ENCODE results near the gene NR2F1-AS1. TPM values are rescaled to one million over a fixed set of nuclear protein-coding genes. Genes with fewer than 3 reads are reported as not detected.

The NR2F1-AS1 gene
- total RNA-seq, 1 donor from 2014 or later = 13.6 TPM

DNA sequence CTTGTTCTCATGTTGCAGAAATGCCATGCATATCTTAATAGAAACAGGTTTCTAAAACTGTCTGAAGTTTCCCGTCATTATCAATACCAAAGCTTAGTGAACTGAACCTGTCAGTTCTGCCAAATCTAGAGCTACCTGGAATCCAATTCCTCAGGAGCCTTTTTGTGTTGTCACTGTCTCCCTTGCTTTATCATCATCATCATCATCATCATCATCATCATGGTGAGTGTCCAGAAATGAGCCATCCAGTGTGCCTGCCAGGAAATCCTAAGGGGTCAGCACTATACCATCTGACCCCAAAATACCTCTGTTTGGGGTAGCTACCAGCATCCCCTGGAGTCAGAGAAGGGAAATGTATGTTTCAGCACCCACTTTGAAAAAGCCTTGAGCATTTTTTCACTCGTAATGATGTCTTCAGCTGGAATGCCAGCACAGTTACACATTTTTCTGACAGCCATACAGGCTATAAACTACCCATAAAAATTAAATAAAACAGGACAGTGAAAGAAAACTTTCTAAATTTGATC is 150.3 kb downstream of the NR2F1-AS1 start:
- TF ChIP-seq, protein P1, sequence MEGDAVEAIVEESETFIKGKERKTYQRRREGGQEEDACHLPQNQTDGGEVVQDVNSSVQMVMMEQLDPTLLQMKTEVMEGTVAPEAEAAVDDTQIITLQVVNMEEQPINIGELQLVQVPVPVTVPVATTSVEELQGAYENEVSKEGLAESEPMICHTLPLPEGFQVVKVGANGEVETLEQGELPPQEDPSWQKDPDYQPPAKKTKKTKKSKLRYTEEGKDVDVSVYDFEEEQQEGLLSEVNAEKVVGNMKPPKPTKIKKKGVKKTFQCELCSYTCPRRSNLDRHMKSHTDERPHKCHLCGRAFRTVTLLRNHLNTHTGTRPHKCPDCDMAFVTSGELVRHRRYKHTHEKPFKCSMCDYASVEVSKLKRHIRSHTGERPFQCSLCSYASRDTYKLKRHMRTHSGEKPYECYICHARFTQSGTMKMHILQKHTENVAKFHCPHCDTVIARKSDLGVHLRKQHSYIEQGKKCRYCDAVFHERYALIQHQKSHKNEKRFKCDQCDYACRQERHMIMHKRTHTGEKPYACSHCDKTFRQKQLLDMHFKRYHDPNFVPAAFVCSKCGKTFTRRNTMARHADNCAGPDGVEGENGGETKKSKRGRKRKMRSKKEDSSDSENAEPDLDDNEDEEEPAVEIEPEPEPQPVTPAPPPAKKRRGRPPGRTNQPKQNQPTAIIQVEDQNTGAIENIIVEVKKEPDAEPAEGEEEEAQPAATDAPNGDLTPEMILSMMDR (IDR thresholded peaks at IDR 0.05; ENCODE audit: unreplicated experiment) = no peak
- peaks cover 23% of the 10 kb centered on the region for H3K27me3 Mint-ChIP-seq (ENCODE audit: low read depth)
- H3K4me3 Mint-ChIP-seq = no peak overlapping the region
- no peaks in the 10 kb centered on the region for H3K9me3 Mint-ChIP-seq
- peaks cover 33% of the 10 kb centered on the region for H3K4me1 Mint-ChIP-seq
- no peak for DNase-seq (ENCODE audit: low spot score in 2 of 2, unreplicated experiment in 2 of 2)
- no peak overlapping the region for H3K27ac Mint-ChIP-seq
- H3K36me3 Mint-ChIP-seq = no peaks in the 10 kb centered on the region

DNA sequence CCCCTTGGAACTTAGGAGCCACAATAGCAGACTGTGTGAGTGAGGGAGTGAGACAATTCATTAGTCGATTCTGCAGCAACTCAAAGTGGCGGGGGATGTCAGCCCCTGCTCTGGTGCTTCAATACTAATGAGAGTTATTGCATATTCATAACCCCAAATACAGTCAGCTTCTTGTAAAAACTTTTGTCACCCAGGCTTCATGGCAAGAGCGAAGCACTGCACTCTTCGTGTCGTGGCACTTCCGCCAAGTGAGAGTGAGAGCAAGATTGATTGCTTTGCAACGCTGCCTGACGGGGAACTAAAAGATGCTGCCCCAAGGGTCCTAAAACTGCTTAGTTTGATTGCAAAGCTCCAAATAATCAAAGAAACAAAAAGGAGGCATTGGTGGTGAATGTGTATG is 150.9 kb downstream of the NR2F1-AS1 start:
- Mint-ChIP-seq H3K36me3 (no peaks in the 10 kb centered on the region), H3K4me3 (no peak overlapping the region), H3K4me1 (peaks cover 33% of the 10 kb centered on the region), H3K27ac (no peak overlapping the region), H3K9me3 (no peaks in the 10 kb centered on the region), H3K27me3 (ENCODE audit: low read depth) (peaks cover 22% of the 10 kb centered on the region)
- TF ChIP-seq, protein P1 (IDR thresholded peaks at IDR 0.05; ENCODE audit: unreplicated experiment) = no peak
- no peak for DNase-seq (ENCODE audit: low spot score in 2 of 2, unreplicated experiment in 2 of 2)

DNA sequence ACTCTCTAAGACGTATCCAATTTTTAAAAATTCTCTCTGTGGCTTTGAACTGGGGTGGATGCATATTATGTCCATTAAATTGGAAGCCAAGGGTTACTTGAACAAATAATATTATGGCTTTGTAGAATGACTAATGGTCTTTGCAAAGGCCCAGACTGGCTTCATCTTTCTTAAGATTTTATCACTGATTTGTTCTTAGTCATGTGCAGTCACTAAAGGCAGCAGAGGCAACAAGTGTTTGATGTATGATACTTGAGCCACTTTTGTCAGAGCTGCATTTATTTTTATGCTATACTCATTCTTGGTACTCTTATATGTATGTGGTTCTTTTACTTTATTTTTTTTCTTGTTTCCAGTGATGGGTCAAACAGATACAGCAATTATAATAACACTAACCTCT is 152.2 kb downstream of the NR2F1-AS1 start:
- no peaks in the 10 kb centered on the region for H3K36me3 Mint-ChIP-seq
- peaks cover 33% of the 10 kb centered on the region for H3K4me1 Mint-ChIP-seq
- no peaks in the 10 kb centered on the region for H3K9me3 Mint-ChIP-seq
- H3K27me3 Mint-ChIP-seq (ENCODE audit: low read depth) = peaks cover 21% of the 10 kb centered on the region
- no peak overlapping the region for H3K27ac Mint-ChIP-seq
- DNase-seq (ENCODE audit: low spot score in 2 of 2, unreplicated experiment in 2 of 2) = no peak
- H3K4me3 Mint-ChIP-seq = no peak overlapping the region
- TF ChIP-seq, protein P1 (IDR thresholded peaks at IDR 0.05; ENCODE audit: unreplicated experiment) = no peak

DNA sequence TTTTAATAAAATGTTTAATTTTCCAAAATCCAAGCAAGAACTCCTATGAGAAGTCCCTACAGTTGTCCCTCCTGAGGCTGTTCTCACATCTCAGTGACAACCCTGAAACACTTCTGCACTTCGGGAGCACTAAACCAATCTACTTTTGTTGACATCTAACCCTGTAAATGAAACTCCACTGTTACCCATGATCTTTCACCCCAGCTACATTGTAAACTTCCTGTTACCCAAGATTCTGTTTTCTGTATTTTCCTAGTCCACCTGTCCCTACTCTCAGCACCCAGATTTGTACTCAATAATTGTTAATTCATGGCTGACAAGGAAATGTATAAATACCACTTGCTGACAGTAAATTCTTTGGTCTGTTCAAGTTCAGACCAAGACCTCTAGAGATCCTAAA is 153.7 kb downstream of the NR2F1-AS1 start:
- Mint-ChIP-seq H3K36me3 (no peaks in the 10 kb centered on the region), H3K27ac (no peak overlapping the region), H3K4me1 (peaks cover 31% of the 10 kb centered on the region), H3K9me3 (no peaks in the 10 kb centered on the region), H3K4me3 (no peak overlapping the region), H3K27me3 (ENCODE audit: low read depth) (peaks cover 10% of the 10 kb centered on the region)
- DNase-seq (ENCODE audit: low spot score in 2 of 2, unreplicated experiment in 2 of 2) = no peak
- TF ChIP-seq, protein P1 (IDR thresholded peaks at IDR 0.05; ENCODE audit: unreplicated experiment) = no peak

DNA sequence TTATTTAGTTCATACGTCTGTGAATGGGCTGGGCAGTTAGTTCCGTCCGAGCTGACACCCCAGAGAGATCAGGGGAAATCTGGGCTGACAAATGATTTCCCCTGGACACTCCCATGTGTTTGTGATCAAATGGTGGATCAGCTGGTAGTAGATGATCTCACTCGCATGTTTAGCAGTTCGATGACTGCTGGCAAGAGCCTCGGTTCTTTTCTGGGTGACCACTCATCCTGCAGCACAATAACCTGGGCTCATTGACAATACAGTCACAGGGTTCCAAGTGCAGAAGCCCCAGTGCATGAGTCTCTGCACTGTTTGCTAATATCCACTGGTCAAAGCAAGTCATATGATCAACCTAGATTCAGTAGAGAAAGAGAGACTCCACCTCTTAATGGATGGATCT is 155.9 kb downstream of the NR2F1-AS1 start:
- Mint-ChIP-seq H3K9me3 (no peaks in the 10 kb centered on the region), H3K4me1 (peaks cover 29% of the 10 kb centered on the region), H3K27me3 (ENCODE audit: low read depth) (peaks cover 10% of the 10 kb centered on the region), H3K4me3 (no peak overlapping the region), H3K36me3 (no peaks in the 10 kb centered on the region), H3K27ac (no peak overlapping the region)
- TF ChIP-seq, protein P1 (IDR thresholded peaks at IDR 0.05; ENCODE audit: unreplicated experiment) = no peak
- DNase-seq (ENCODE audit: low spot score in 2 of 2, unreplicated experiment in 2 of 2) = no peak

DNA sequence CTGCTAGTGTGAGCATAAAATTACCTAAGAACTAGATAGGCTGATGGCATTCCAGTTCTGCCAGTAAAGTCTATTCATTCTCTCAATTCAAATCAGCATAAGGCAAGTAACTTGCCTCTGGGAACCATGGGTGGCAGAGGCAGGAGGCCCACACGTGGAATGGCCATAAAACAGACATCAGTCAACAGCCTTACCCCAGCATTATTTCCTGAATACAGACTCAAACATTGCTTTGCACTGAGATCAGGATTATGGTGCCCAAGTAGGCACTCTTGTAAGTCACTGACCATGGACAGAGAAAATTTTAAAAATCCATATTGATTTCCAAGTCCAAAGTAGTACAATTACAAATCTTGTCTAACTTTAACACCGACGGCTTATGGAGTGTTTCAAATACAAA is 157.7 kb downstream of the NR2F1-AS1 start:
- peaks cover 14% of the 10 kb centered on the region for H3K4me1 Mint-ChIP-seq
- no peak for DNase-seq (ENCODE audit: low spot score in 2 of 2, unreplicated experiment in 2 of 2)
- H3K36me3 Mint-ChIP-seq = no peaks in the 10 kb centered on the region
- H3K27me3 Mint-ChIP-seq (ENCODE audit: low read depth) = peaks cover 10% of the 10 kb centered on the region
- no peaks in the 10 kb centered on the region for H3K9me3 Mint-ChIP-seq
- H3K27ac Mint-ChIP-seq = no peak overlapping the region
- TF ChIP-seq, protein P1 (IDR thresholded peaks at IDR 0.05; ENCODE audit: unreplicated experiment) = no peak
- H3K4me3 Mint-ChIP-seq = no peak overlapping the region
